ENCODE data around the gene OR6C2. TPM values are rescaled to one million over a fixed set of nuclear protein-coding genes. Genes with fewer than 3 reads are reported as not detected.
"Not testable (repeated sequence)": the region's sequence is repeated elsewhere in the genome, so short reads cannot be mapped to it uniquely, and the experiment has no call there.

Gene OR6C2
- total and polyA plus RNA-seq, 4 donors = not detected

- Histone ChIP-seq H3K4me1 (ENCODE audit: control insufficient read depth, insufficient read depth, low read length) (no peaks in the 10 kb centered on the region), H3K27me3 (ENCODE audit: control insufficient read depth, insufficient read depth, low read length) (no peaks in the 10 kb centered on the region), H3K36me3 (ENCODE audit: control insufficient read depth, insufficient read depth, low read length) (no peaks in the 10 kb centered on the region), H3K27ac (ENCODE audit: low read depth, low read length) (no peak within 1 kb of the TSS), H3K4me3 (ENCODE audit: low read depth, low read length) (no peak within 1 kb of the TSS), H3K9me3 (ENCODE audit: control insufficient read depth, insufficient read depth, low read length) (no peaks in the 10 kb centered on the region)
- DNase-seq (ENCODE audit: low read depth in 4 of 6, low spot score in 6 of 6) = no peak
- WGBS (ENCODE audit: insufficient coverage) = no CpG with 5 or more reads among the region's 3 CpGs
Measured at GRCh38 chr12:55470088-55470829, 26.4 kb downstream of the OR6C2 start, which contains the start of gene OR6C70. Gene OR6C70, minus strand, starts transcription at chr12:55470138. Its CDS starts 0 bp downstream, at chr12:55470138.

GRCh38 chr12:55472264-55472663, 28.4 kb downstream of the OR6C2 start:
- no CpG with 5 or more reads among the region's 1 CpG for WGBS (ENCODE audit: insufficient coverage)
- Histone ChIP-seq H3K4me3 (ENCODE audit: low read depth, low read length) (no peak overlapping the region), H3K27me3 (ENCODE audit: control insufficient read depth, insufficient read depth, low read length) (no peaks in the 10 kb centered on the region), H3K27ac (ENCODE audit: low read depth, low read length) (no peak overlapping the region), H3K4me1 (ENCODE audit: control insufficient read depth, insufficient read depth, low read length) (no peaks in the 10 kb centered on the region), H3K9me3 (ENCODE audit: control insufficient read depth, insufficient read depth, low read length) (no peaks in the 10 kb centered on the region), H3K36me3 (ENCODE audit: control insufficient read depth, insufficient read depth, low read length) (no peaks in the 10 kb centered on the region)
- DNase-seq (ENCODE audit: low read depth in 4 of 6, low spot score in 6 of 6) = no peak

GRCh38 chr12:55479136-55479535, 35.3 kb downstream of the OR6C2 start:
- DNase-seq (ENCODE audit: low read depth in 4 of 6, low spot score in 6 of 6); H3K4me1 ChIP-seq (ENCODE audit: control insufficient read depth, insufficient read depth, low read length); H3K27me3 ChIP-seq (ENCODE audit: control insufficient read depth, insufficient read depth, low read length); H3K9me3 ChIP-seq (ENCODE audit: control insufficient read depth, insufficient read depth, low read length); H3K36me3 ChIP-seq (ENCODE audit: control insufficient read depth, insufficient read depth, low read length); H3K4me3 ChIP-seq (ENCODE audit: low read depth, low read length); H3K27ac ChIP-seq (ENCODE audit: low read depth, low read length): not testable (repeated sequence)
- WGBS (ENCODE audit: insufficient coverage) = 97% methylated on average over 17 of the region's 29 CpGs

- WGBS (ENCODE audit: insufficient coverage) = no CpG with 5 or more reads among the region's 13 CpGs
- H3K4me1 ChIP-seq (ENCODE audit: control insufficient read depth, insufficient read depth, low read length); H3K4me3 ChIP-seq (ENCODE audit: low read depth, low read length); H3K9me3 ChIP-seq (ENCODE audit: control insufficient read depth, insufficient read depth, low read length); H3K27ac ChIP-seq (ENCODE audit: low read depth, low read length); DNase-seq (ENCODE audit: low read depth in 4 of 6, low spot score in 6 of 6); H3K36me3 ChIP-seq (ENCODE audit: control insufficient read depth, insufficient read depth, low read length); H3K27me3 ChIP-seq (ENCODE audit: control insufficient read depth, insufficient read depth, low read length): not testable (repeated sequence)
Measured at GRCh38 chr12:55484284-55484683, 40.4 kb downstream of the OR6C2 start.

GRCh38 chr12:55492078-55492477, 48.2 kb downstream of the OR6C2 start, which contains the start of gene OR6C68:
Gene OR6C68, plus strand, starts transcription at chr12:55492378. Its CDS starts 0 bp downstream, at chr12:55492378.
- DNase-seq (ENCODE audit: low read depth in 4 of 6, low spot score in 6 of 6) = no peak
- Histone ChIP-seq H3K27me3 (ENCODE audit: control insufficient read depth, insufficient read depth, low read length) (no peaks in the 10 kb centered on the region), H3K27ac (ENCODE audit: low read depth, low read length) (no peak within 1 kb of the TSS), H3K4me3 (ENCODE audit: low read depth, low read length) (no peak within 1 kb of the TSS), H3K9me3 (ENCODE audit: control insufficient read depth, insufficient read depth, low read length) (no peaks in the 10 kb centered on the region), H3K36me3 (ENCODE audit: control insufficient read depth, insufficient read depth, low read length) (no peaks in the 10 kb centered on the region), H3K4me1 (ENCODE audit: control insufficient read depth, insufficient read depth, low read length) (no peaks in the 10 kb centered on the region)
- no CpG with 5 or more reads among the region's 2 CpGs for WGBS (ENCODE audit: insufficient coverage)

- Histone ChIP-seq H3K4me1 (ENCODE audit: control insufficient read depth, insufficient read depth, low read length) (no peaks in the 10 kb centered on the region), H3K27ac (ENCODE audit: low read depth, low read length) (no peak overlapping the region), H3K4me3 (ENCODE audit: low read depth, low read length) (no peak overlapping the region), H3K9me3 (ENCODE audit: control insufficient read depth, insufficient read depth, low read length) (no peaks in the 10 kb centered on the region), H3K27me3 (ENCODE audit: control insufficient read depth, insufficient read depth, low read length) (no peaks in the 10 kb centered on the region), H3K36me3 (ENCODE audit: control insufficient read depth, insufficient read depth, low read length) (no peaks in the 10 kb centered on the region)
- no peak for DNase-seq (ENCODE audit: low read depth in 4 of 6, low spot score in 6 of 6)
- WGBS (ENCODE audit: insufficient coverage) = 81% methylated on average over 3 of the region's 5 CpGs
Measured at GRCh38 chr12:55495490-55495889, 51.6 kb downstream of the OR6C2 start.

GRCh38 chr12:55499231-55499630, 55.4 kb downstream of the OR6C2 start:
- Histone ChIP-seq H3K36me3 (ENCODE audit: control insufficient read depth, insufficient read depth, low read length) (no peaks in the 10 kb centered on the region), H3K27me3 (ENCODE audit: control insufficient read depth, insufficient read depth, low read length) (no peaks in the 10 kb centered on the region), H3K27ac (ENCODE audit: low read depth, low read length) (no peak overlapping the region), H3K4me1 (ENCODE audit: control insufficient read depth, insufficient read depth, low read length) (no peaks in the 10 kb centered on the region), H3K9me3 (ENCODE audit: control insufficient read depth, insufficient read depth, low read length) (no peaks in the 10 kb centered on the region), H3K4me3 (ENCODE audit: low read depth, low read length) (no peak overlapping the region)
- 86% methylated on average over 2 of the region's 4 CpGs for WGBS (ENCODE audit: insufficient coverage)
- DNase-seq (ENCODE audit: low read depth in 4 of 6, low spot score in 6 of 6) = no peak

- WGBS (ENCODE audit: insufficient coverage) = no CpG with 5 or more reads among the region's 2 CpGs
- peak in 2 of 6 donors; percentile 7 to 18 for DNase-seq (ENCODE audit: low read depth in 4 of 6, low spot score in 6 of 6)
Measured at GRCh38 chr12:55499810-55500252, 56.0 kb downstream of the OR6C2 start.

GRCh38 chr12:55501601-55502000, 57.7 kb downstream of the OR6C2 start:
- no CpG with 5 or more reads among the region's 2 CpGs for WGBS (ENCODE audit: insufficient coverage)

More at GRCh38 chr12:55499810-55500252, 56.0 kb downstream of the OR6C2 start:
- no peaks in the 10 kb centered on the region for H3K4me1 ChIP-seq (ENCODE audit: control insufficient read depth, insufficient read depth, low read length)
- H3K27me3 ChIP-seq (ENCODE audit: control insufficient read depth, insufficient read depth, low read length) = no peaks in the 10 kb centered on the region
- no peaks in the 10 kb centered on the region for H3K36me3 ChIP-seq (ENCODE audit: control insufficient read depth, insufficient read depth, low read length)
- H3K27ac ChIP-seq (ENCODE audit: low read depth, low read length) = no peak overlapping the region
- no peaks in the 10 kb centered on the region for H3K9me3 ChIP-seq (ENCODE audit: control insufficient read depth, insufficient read depth, low read length)
- no peak overlapping the region for H3K4me3 ChIP-seq (ENCODE audit: low read depth, low read length)

More at GRCh38 chr12:55501601-55502000, 57.7 kb downstream of the OR6C2 start:
- Histone ChIP-seq H3K27me3 (ENCODE audit: control insufficient read depth, insufficient read depth, low read length) (no peaks in the 10 kb centered on the region), H3K27ac (ENCODE audit: low read depth, low read length) (no peak overlapping the region), H3K9me3 (ENCODE audit: control insufficient read depth, insufficient read depth, low read length) (no peaks in the 10 kb centered on the region), H3K4me1 (ENCODE audit: control insufficient read depth, insufficient read depth, low read length) (no peaks in the 10 kb centered on the region), H3K4me3 (ENCODE audit: low read depth, low read length) (no peak overlapping the region), H3K36me3 (ENCODE audit: control insufficient read depth, insufficient read depth, low read length) (no peaks in the 10 kb centered on the region)
- DNase-seq (ENCODE audit: low read depth in 4 of 6, low spot score in 6 of 6) = peak in 1 of 6 donors; percentile 52

All from spinal cord (tissue), 10 donors.